BJ (cell line): ENCODE data around the gene KRT13. TPM values are rescaled to one million over a fixed set of nuclear protein-coding genes. Genes with fewer than 3 reads are reported as not detected.

Source experiments
- CTCF ChIA-PET: fragments of 350-600 bp; formaldehyde crosslinking; extraction: SDS; loops from one replicate; lab custom pipeline; 2021; ENCODE audit warnings: antibody characterized with exemption, inconsistent platforms; lab: Yijun Ruan, JAX
- POLR2A ChIA-PET: fragments of 300-600 bp; sonication (Branson Sonifier 250); formaldehyde crosslinking; extraction: SDS; loops from one replicate; lab custom pipeline; 2021; ENCODE audit warnings: antibody characterized with exemption; lab: Charles Lee
- DNase-seq: peaks from one replicate; pipeline ENCODE4 v3.0.0-alpha.2; 2011; ENCODE audit warnings: low read depth
- H3K27me3 ChIP-seq: 2 replicates; pipeline ENCODE4 v1.6.0; 2011; ENCODE audit warnings: low read length; ENCODE audit not compliant: control insufficient read depth, insufficient read depth
- H3K36me3 ChIP-seq: 2 replicates; pipeline ENCODE4 v1.5.1; 2011; ENCODE audit warnings: low read length; ENCODE audit not compliant: control insufficient read depth, insufficient read depth
- H3K4me3 ChIP-seq: 2 replicates; pipeline ENCODE4 v1.5.1; 2011; ENCODE audit warnings: low read depth, mild to moderate bottlenecking, control low read depth, low read length
- CTCF ChIP-seq: IDR thresholded peaks from 2 replicates; pipeline ENCODE4 v1.5.1; 2011; ENCODE audit warnings: low read depth, mild to moderate bottlenecking, control low read depth, inconsistent platforms, low read length, moderate library complexity; ENCODE audit not compliant: insufficient read depth
- polyA plus RNA-seq: library from polyadenylated mRNA; depleted of rRNA; stranded (reverse); fragments of >200 nt; gene quantifications from 2 replicates; pipeline ENCODE4 v1.2.3, GENCODE V29; 2011

The KRT13 gene
- polyA plus RNA-seq, 1 experiment: 0.27 TPM

GRCh38 chr17:41549596-41550039 is 44.2 kb upstream of the KRT13 start:
- Histone ChIP-seq H3K4me3 (no peak overlapping the region), H3K36me3 (no peaks in the 10 kb centered on the region), H3K27me3 (no peaks in the 10 kb centered on the region)
- no peak for TF ChIP-seq CTCF
- CTCF ChIA-PET: interaction anchor here (0.6 to 14.4 kb wide), 67 partner anchors 9 to 1144 kb away, joined by 3 to 343 read pairs (median 6); partner anchors contain the start of genes EIF1, KRT13, KRT19 and KRT33A
- DNase-seq: no peak
- POLR2A ChIA-PET: interaction anchor here (0.6 to 1.6 kb wide), 2 partner anchors 113 to 1239 kb away, joined by 3 to 4 read pairs; no protein-coding TSS in a partner anchor

- Histone ChIP-seq H3K36me3 (no peaks in the 10 kb centered on the region), H3K4me3 (no peak overlapping the region), H3K27me3 (no peaks in the 10 kb centered on the region)
- CTCF ChIA-PET: interaction anchor here (0.6 to 14.4 kb wide), 86 partner anchors 8 to 1144 kb away, joined by 3 to 343 read pairs (median 5); partner anchors contain the start of genes EIF1, KRT13, KRT19 and KRT20
- TF ChIP-seq CTCF: peak; percentile 86
- no peak for DNase-seq
- POLR2A ChIA-PET: interaction anchor here (0.6 to 1.6 kb wide), 2 partner anchors 114 to 1239 kb away, joined by 3 to 4 read pairs; no protein-coding TSS in a partner anchor
Measured at GRCh38 chr17:41548844-41549595, 43.6 kb upstream of the KRT13 start.

GRCh38 chr17:41547921-41548843 is 42.8 kb upstream of the KRT13 start:
- no peak for TF ChIP-seq CTCF
- POLR2A ChIA-PET: interaction anchor here (0.5 to 1.6 kb wide), 7 partner anchors 9 to 1127 kb away, joined by 3 to 12 read pairs (median 4); no protein-coding TSS in a partner anchor
- H3K27me3 ChIP-seq: no peaks in the 10 kb centered on the region
- CTCF ChIA-PET: interaction anchor here (0.7 to 14.4 kb wide), 72 partner anchors 7 to 933 kb away, joined by 3 to 343 read pairs (median 5); partner anchors contain the start of genes EIF1, KRT19, KRT20 and KRT32
- H3K4me3 ChIP-seq: no peak overlapping the region
- H3K36me3 ChIP-seq: no peaks in the 10 kb centered on the region
- DNase-seq: peak; percentile 92

GRCh38 chr17:41547378-41547841 is 42.0 kb upstream of the KRT13 start:
- CTCF ChIA-PET: interaction anchor here (0.7 to 14.4 kb wide), 23 partner anchors 12 to 740 kb away, joined by 3 to 343 read pairs (median 10); no protein-coding TSS in a partner anchor
- TF ChIP-seq CTCF: no peak
- POLR2A ChIA-PET: interaction anchor here (0.5 to 1.2 kb wide), 6 partner anchors 9 to 1126 kb away, joined by 3 to 12 read pairs (median 4); no protein-coding TSS in a partner anchor
- no peaks in the 10 kb centered on the region for H3K36me3 ChIP-seq
- no peaks in the 10 kb centered on the region for H3K27me3 ChIP-seq
- no peak overlapping the region for H3K4me3 ChIP-seq
- DNase-seq: no peak
